Adrenal gland (tissue), 12 donors: ENCODE data around the gene TBC1D16. TPM values are rescaled to one million over a fixed set of nuclear protein-coding genes. Genes with fewer than 3 reads are reported as not detected.

Experiments used
- DNase-seq, 7 donors: peaks; one replicate each; pipeline ENCODE4 v3.0.0-alpha.2; 2019 to 2020
- H3K27ac ChIP-seq, 5 donors: fragments of 200-600 bp; sonication (generic) in 4 of 5; 1 replicate in 3 of 5; 2 replicates in 2 of 5; pipeline versions ENCODE4 v1.5.1 to v1.8.0; 2016 to 2020; ENCODE audit warnings: mild to moderate bottlenecking in 1 of 5
- H3K27me3 ChIP-seq: fragments of 200-600 bp; 2 replicates; pipeline ENCODE4 v1.8.0; 2021
- H3K36me3 ChIP-seq, 2 donors: fragments of 200-600 bp; replicated peaks in 1 of 2; 1 replicate in 1 of 2; 2 replicates in 1 of 2; pipeline versions ENCODE4 v1.5.1 to v1.8.0; 2018 to 2022
- H3K4me1 ChIP-seq, 2 donors: fragments of 200-600 bp; replicated peaks in 1 of 2; 1 replicate in 1 of 2; 2 replicates in 1 of 2; pipeline versions ENCODE4 v1.5.1 to v1.8.0; 2018 to 2021
- H3K4me3 ChIP-seq, 4 donors: fragments of 200-600 bp; sonication (generic) in 3 of 4; one replicate each; pipeline ENCODE4 v1.5.1; 2016 to 2018
- H3K9me3 ChIP-seq, 3 donors: fragments of 200-600 bp; sonication (generic) in 1 of 3; replicated peaks in 1 of 3; 1 replicate in 2 of 3; 2 replicates in 1 of 3; pipeline versions ENCODE4 v1.5.1 to v1.8.0; 2016 to 2021
- POLR2A ChIP-seq, 2 donors: fragments of 450-650 bp; IDR thresholded peaks; one replicate each; pipeline ENCODE4 v1.6.1; 2017; ENCODE audit warnings: antibody characterized with exemption in 2 of 2, mild to moderate bottlenecking in 2 of 2, moderate library complexity in 1 of 2
- WGBS, 4 donors: extraction: QIAGEN DNeasy Blood & Tissue Kit in 2 of 4; methylation state at CpG; one replicate each; pipeline versions ENCODE4 v1.1.5 to v1.1.7; 2013 to 2017; 5-methylcytosine and 5-hydroxymethylcytosine counted together
- intact Hi-C, 2 donors: fragments of 100-400 bp; cut with DNase I; formaldehyde crosslinking; loops; one replicate each; pipeline versions ENCODE4 v1.14.1 to v1.15.0; 2022 to 2023
- polyA plus RNA-seq, 3 donors: library from polyadenylated mRNA; stranded (reverse); fragments of 200-250 nt in 2 of 3; fragments of 350-450 nt in 1 of 3; fragmentation: Illumina TruSeq in 1 of 3; extraction: RNeasy Lipid Tissue Mini Kit (QIAGEN cat#74804) in 1 of 3; gene quantifications; one replicate each; pipeline ENCODE4 v1.2.3, GENCODE V29; 2013 to 2014
- total RNA-seq, 9 donors: library from RNA; depleted of rRNA in 4 of 9; stranded (reverse); fragments of >200 nt in 4 of 9; fragments of 120-200 nt in 1 of 9; fragmentation: NEBNext Ultra II Directional in 1 of 9; extraction: Animal tissue kit (Norgen Biotek cat#: 25700) in 1 of 9; gene quantifications; one replicate each; pipeline versions ENCODE4 v1.1.0 to v1.2.4, GENCODE V29; 2013 to 2023
- TF ChIP-seq, protein P1 (sequence below), 6 experiments: fragments of 450-650 bp in 4 of 6; fragments of 200-600 bp in 2 of 6; sonication (generic) in 1 of 6; IDR thresholded peaks; 1 replicate in 5 of 6; 2 replicates in 1 of 6; pipeline versions ENCODE4 v1.5.1 to v1.8.0; 2016 to 2021; ENCODE audit warnings: antibody characterized with exemption in 6 of 6, mild to moderate bottlenecking in 2 of 6, moderate library complexity in 1 of 6
- donor health status: healthy with polysubstance abuse.
- donor health status: Bipolar disorder and iron deficiency.
- donor health status: DM: yes; HTN: yes; CAD: no.
- donor health status: DM: no; HTN: no; CAD: no.
- donor health status: DM: no; HTN: no; CAD: no.
- donor health status: DM: yes; HTN: yes; CAD: no.

Gene TBC1D16
- total and polyA plus RNA-seq, 12 donors = 4.2 to 62.5 (median 29.5) TPM

DNA sequence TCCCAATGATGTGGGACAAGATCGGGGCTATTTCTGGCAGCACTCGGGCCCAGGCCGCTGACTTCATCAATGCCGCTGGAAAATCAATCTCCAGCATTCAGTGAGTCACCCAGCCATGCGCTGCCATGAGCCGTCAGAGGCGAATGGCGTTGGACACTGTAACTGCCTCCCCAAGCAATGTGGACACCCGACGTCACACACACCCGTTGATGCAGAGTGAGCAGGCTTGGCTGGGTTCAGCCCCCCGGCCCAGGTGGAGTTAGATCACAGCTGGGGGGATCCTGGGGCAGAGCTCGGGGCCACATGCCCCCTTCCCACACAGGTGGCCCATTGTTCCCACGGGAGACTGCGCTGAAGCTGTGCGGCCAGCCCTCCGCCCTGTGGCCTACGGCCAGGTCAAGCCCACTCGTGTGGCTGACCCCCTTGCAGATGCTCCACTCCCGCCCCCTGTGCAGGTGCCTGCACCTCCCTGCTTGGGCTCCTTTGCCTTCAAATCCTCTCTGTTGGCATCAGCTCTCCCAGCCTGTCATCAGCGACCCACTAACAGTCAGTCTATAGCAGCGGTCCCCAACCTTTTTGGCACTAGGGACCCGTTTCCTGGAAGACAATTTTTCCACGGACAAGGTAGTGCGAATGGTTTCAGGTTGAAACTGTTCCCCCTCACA, 89.9 kb downstream of the TBC1D16 start:
- WGBS, 4 donors = 87 to 99% (median 93%) methylated on average over 8 to 25 of the region's 25 CpGs
- Histone ChIP-seq H3K4me1 (no peaks in the 10 kb centered on the region), H3K36me3 (peaks cover 0 to 28% of the 10 kb centered on the region in 2 donors), H3K9me3 (no peaks in the 10 kb centered on the region), H3K27me3 (no peaks in the 10 kb centered on the region), H3K27ac (no peak overlapping the region), H3K4me3 (no peak overlapping the region)
- peak in 3 of 7 donors; percentile 14 to 62 (median 19) for DNase-seq
- intact Hi-C loops = no loop called here
- TF ChIP-seq, protein P1, sequence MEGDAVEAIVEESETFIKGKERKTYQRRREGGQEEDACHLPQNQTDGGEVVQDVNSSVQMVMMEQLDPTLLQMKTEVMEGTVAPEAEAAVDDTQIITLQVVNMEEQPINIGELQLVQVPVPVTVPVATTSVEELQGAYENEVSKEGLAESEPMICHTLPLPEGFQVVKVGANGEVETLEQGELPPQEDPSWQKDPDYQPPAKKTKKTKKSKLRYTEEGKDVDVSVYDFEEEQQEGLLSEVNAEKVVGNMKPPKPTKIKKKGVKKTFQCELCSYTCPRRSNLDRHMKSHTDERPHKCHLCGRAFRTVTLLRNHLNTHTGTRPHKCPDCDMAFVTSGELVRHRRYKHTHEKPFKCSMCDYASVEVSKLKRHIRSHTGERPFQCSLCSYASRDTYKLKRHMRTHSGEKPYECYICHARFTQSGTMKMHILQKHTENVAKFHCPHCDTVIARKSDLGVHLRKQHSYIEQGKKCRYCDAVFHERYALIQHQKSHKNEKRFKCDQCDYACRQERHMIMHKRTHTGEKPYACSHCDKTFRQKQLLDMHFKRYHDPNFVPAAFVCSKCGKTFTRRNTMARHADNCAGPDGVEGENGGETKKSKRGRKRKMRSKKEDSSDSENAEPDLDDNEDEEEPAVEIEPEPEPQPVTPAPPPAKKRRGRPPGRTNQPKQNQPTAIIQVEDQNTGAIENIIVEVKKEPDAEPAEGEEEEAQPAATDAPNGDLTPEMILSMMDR (IDR thresholded peaks at IDR 0.05) = no peak
- no peak for TF ChIP-seq POLR2A (IDR thresholded peaks at IDR 0.05)

DNA sequence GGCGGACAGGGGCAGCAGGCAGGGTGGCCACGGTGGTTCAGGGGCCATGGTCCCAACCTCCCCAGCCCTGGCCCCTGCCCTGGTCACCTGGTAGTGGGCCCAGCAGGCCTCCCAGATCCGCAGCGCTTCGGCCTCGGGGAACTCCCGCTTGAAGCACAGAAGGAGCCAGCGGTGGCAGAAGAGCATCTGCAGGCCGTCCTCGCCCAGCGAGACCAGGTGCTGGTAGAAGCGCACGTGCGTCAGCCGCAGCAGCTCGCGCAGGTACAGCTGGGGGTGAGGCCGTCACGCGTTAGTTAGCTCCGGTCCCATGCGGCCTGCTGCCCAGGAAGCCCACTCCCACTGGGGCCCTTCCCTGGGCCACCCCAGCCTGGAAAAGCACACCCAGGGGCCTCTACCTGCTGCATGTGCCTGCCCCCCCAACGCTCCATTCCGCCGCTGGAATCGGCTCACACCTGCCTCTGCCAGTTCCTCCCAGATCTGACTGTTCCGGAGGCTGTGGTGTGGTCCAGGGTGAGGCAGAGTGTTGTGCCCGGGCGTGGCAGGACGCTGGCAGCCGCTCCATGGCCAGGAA, 90.8 kb downstream of the TBC1D16 start:
- H3K9me3 ChIP-seq = no peaks in the 10 kb centered on the region
- intact Hi-C loops = no loop called here
- peaks cover 0 to 25% of the 10 kb centered on the region in 2 donors for H3K36me3 ChIP-seq
- H3K4me1 ChIP-seq = no peaks in the 10 kb centered on the region
- no peaks in the 10 kb centered on the region for H3K27me3 ChIP-seq
- H3K4me3 ChIP-seq = no peak overlapping the region
- no peak overlapping the region for H3K27ac ChIP-seq
- peak in 4 of 7 donors; percentile 4 to 18 (median 10) for DNase-seq
- TF ChIP-seq, protein P1 (IDR thresholded peaks at IDR 0.05) = no peak
- TF ChIP-seq POLR2A (IDR thresholded peaks at IDR 0.05) = no peak
- 93 to 97% (median 96%) methylated on average over 12 to 31 of the region's 31 CpGs for WGBS, 4 donors

DNA sequence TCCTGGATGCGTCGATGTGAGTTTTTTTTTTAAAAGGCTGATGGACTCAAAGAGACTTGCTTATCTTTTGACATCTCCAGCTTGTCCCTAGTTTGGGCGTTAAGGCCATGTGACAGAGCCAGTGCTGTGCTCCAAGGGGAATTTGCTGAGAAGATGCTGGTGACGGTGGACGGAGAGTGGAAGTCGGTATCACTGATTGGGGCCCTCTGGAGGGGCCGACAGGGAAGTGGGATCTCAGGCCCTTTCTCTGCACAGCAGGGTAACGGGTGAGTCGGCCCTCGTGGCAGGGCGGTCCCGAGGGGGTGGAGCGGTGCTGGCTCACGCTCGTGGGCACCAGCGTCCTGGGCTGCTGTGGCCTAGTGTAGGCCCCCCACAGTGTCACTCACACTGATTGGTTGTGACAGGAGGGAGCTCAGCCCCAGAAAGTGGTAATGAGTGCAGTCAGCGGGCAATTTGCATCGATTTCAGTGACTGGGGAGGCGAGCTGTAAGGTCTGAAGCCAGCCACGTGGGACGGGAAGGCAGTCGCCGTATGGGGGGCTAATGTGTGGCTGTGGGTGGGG, 91.3 kb downstream of the TBC1D16 start:
- no peaks in the 10 kb centered on the region for H3K9me3 ChIP-seq
- DNase-seq = peak in 4 of 7 donors; percentile 6 to 16 (median 9)
- H3K36me3 ChIP-seq = peaks cover 0 to 20% of the 10 kb centered on the region in 2 donors
- intact Hi-C loops = no loop called here
- H3K27ac ChIP-seq = no peak overlapping the region
- 93 to 95% (median 94%) methylated on average over 16 to 23 of the region's 23 CpGs for WGBS, 4 donors
- TF ChIP-seq POLR2A (IDR thresholded peaks at IDR 0.05) = no peak
- no peaks in the 10 kb centered on the region for H3K27me3 ChIP-seq
- H3K4me1 ChIP-seq = no peaks in the 10 kb centered on the region
- no peak overlapping the region for H3K4me3 ChIP-seq

DNA sequence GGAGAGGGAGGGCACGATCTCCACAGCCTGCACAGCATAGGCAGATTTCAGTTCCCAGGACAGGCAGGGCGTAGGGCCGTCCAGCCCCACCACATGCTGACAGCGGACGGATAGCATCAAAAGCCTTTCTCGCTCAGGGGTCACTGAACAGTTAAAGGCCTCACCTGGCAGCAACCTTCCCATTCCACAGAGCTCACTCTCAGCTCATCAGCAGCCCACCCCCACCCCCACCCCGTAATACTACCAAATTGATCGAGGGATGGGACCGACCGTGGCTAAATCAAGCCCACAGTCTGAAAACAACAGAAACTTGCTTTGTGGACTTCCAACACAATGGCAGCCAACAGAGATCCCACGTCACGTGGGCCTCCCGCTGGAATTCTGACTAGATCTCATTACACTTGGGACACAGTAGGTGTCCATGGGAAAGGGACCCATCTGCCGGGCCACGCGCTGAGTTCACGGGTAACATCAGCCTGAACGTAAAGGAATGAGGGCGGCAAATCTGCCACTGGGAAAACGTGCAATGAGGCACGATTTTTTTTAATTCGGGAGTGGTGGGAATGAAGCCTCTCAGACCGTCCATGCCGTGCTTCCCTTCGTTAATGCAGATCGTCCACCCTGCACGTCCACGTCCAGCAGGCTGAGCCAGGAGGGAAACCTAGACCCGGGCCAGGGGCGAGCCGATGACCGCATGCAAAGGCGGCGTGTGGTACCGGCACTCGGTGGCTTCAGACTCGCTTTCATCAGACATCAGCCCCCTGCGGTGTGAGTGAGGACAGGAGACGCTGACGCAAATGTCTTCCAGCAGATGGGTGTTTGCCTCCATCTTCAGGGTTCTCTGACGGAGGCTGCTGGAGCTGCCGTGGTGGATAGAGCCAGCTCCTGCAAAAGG, 92.1 kb downstream of the TBC1D16 start:
- H3K4me1 ChIP-seq = no peaks in the 10 kb centered on the region
- H3K36me3 ChIP-seq = peaks cover 0 to 14% of the 10 kb centered on the region in 2 donors
- DNase-seq = peak in 4 of 7 donors; percentile 7 to 22 (median 12)
- intact Hi-C loops = no loop called here
- no peak overlapping the region for H3K4me3 ChIP-seq
- 92 to 95% (median 94%) methylated on average over 39 to 42 of the region's 42 CpGs for WGBS, 4 donors
- H3K27ac ChIP-seq = peak overlapping the region in 1 of 5 donors; percentile 64
- H3K9me3 ChIP-seq = no peaks in the 10 kb centered on the region
- no peaks in the 10 kb centered on the region for H3K27me3 ChIP-seq
- no peak for TF ChIP-seq POLR2A (IDR thresholded peaks at IDR 0.05)
- TF ChIP-seq, protein P1 (IDR thresholded peaks at IDR 0.05) = no peak
